Type B pancreatic cell (in vitro differentiated cells): ENCODE measurements around the gene CHN2. TPM values are rescaled to one million over a fixed set of nuclear protein-coding genes. Genes with fewer than 3 reads are reported as not detected.

Experiments used
- DNase-seq: peaks from one replicate; pipeline ENCODE4 v3.0.0; 2021; ENCODE audit warnings: mixed read lengths; ENCODE audit not compliant: unreplicated experiment; ENCODE audit errors: extremely low spot score
- H3K27ac Mint-ChIP-seq: 2 replicates; pipeline ENCODE4 v1.8.0; 2021; ENCODE audit warnings: mild to moderate bottlenecking, mixed read lengths
- H3K27me3 Mint-ChIP-seq: 2 replicates; pipeline ENCODE4 v1.8.0; 2021; ENCODE audit warnings: mixed read lengths
- H3K36me3 Mint-ChIP-seq: 2 replicates; pipeline ENCODE4 v1.8.0; 2021; ENCODE audit warnings: mixed read lengths
- H3K4me1 Mint-ChIP-seq: one replicate; pipeline ENCODE4 v1.8.0; 2021; ENCODE audit warnings: mixed read lengths; ENCODE audit not compliant: unreplicated experiment
- H3K4me3 Mint-ChIP-seq: 2 replicates; pipeline ENCODE4 v1.8.0; 2021; ENCODE audit warnings: mild to moderate bottlenecking, mixed read lengths
- H3K9me3 Mint-ChIP-seq: 2 replicates; pipeline ENCODE4 v1.8.0; 2021; ENCODE audit warnings: mixed read lengths
- total RNA-seq: library from RNA; stranded (reverse); gene quantifications from 2 replicates; pipeline ENCODE4 v1.2.1, GENCODE V29; 2021; ENCODE audit warnings: low replicate concordance
- TF ChIP-seq, protein P1 (sequence below): fragments of 200-600 bp; sonication (generic); conservative IDR thresholded peaks from 2 replicates; pipeline ENCODE4 v1.5.0; 2021; ENCODE audit warnings: antibody characterized with exemption, mild to moderate bottlenecking

Gene CHN2
- total RNA-seq, 1 donor from 2014 or later = 19.7 TPM

DNA sequence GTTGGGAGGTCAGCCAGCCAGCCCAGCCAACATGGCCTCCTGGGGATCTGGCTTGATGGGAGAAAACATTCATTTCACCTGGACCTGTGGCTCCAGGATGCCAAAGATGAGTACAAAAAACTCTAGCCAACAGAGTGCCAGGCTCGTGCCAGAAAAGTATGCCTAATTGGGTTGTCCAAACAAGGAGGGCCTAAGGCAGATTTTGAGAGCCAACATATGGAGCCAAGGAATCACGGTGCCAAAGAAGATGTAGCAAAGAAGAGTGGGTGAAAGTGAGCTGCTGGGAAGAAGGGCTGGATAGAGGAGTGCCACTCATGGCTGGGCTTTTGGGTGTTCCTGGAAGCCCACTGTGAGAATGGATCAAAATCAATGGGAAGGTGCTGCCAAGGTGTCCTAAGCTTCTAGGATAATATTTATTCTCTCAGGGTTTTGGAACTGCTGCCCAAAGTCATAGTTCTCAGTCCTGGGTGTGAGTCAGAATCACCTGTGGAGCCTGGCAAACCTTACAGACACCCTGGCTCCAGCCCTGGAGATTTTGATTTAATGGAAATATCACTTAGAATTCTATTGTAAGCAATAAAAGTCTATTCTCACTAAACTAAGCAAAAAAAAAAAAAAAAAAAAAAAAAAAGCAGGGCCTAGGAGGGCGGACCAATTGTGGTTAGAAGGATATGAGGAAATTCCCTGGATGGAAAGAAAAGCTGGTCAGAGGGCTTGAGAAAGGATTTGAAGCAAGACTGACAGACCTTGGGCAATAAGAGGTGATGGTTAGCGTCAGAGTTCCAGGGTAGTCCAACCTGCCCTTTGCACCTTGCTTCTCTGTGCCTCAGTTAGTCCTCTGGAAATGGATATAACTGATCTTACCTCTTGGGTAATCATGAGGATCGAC is 186.9 kb downstream of the CHN2 start:
- Mint-ChIP-seq H3K4me1 (peaks cover 14% of the 10 kb centered on the region), H3K4me3 (no peak overlapping the region)
- TF ChIP-seq, protein P1, sequence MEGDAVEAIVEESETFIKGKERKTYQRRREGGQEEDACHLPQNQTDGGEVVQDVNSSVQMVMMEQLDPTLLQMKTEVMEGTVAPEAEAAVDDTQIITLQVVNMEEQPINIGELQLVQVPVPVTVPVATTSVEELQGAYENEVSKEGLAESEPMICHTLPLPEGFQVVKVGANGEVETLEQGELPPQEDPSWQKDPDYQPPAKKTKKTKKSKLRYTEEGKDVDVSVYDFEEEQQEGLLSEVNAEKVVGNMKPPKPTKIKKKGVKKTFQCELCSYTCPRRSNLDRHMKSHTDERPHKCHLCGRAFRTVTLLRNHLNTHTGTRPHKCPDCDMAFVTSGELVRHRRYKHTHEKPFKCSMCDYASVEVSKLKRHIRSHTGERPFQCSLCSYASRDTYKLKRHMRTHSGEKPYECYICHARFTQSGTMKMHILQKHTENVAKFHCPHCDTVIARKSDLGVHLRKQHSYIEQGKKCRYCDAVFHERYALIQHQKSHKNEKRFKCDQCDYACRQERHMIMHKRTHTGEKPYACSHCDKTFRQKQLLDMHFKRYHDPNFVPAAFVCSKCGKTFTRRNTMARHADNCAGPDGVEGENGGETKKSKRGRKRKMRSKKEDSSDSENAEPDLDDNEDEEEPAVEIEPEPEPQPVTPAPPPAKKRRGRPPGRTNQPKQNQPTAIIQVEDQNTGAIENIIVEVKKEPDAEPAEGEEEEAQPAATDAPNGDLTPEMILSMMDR = no peak

DNA sequence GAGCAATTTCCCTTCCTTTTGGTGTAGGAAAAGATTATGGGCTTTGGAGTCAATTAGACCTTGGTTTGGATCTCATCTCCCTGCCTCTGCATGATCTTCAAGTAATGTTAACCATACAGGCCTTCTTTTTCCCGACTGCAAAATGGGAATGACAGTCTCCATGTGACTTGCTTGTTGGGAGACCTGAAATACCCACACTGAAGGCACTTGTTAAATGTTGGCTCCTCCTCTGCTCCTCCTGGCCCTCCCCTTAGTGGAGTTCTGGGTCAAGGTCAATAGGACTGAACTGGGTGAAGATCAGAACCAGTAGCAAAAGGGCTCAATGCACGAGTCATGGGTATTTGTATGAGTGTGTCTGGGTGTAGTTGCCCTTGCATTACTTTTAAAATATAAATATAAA is 189.7 kb downstream of the CHN2 start:
- Mint-ChIP-seq H3K4me1 (peaks cover 11% of the 10 kb centered on the region), H3K27ac (no peak overlapping the region), H3K9me3 (peaks cover 5% of the 10 kb centered on the region), H3K36me3 (peaks cover 5% of the 10 kb centered on the region), H3K27me3 (no peaks in the 10 kb centered on the region), H3K4me3 (no peak overlapping the region)
- TF ChIP-seq, protein P1 = no peak
- no peak for DNase-seq

More for the DNA sequence above, 186.9 kb downstream of the CHN2 start:
- Mint-ChIP-seq H3K36me3 (peaks cover 8% of the 10 kb centered on the region), H3K27me3 (no peaks in the 10 kb centered on the region), H3K27ac (no peak overlapping the region), H3K9me3 (peaks cover 10% of the 10 kb centered on the region)
- DNase-seq = no peak

- Mint-ChIP-seq H3K9me3 (peaks cover 5% of the 10 kb centered on the region), H3K27ac (no peak overlapping the region), H3K36me3 (peaks cover 5% of the 10 kb centered on the region), H3K4me1 (peaks cover 11% of the 10 kb centered on the region), H3K27me3 (no peaks in the 10 kb centered on the region), H3K4me3 (no peak overlapping the region)
- no peak for DNase-seq
- TF ChIP-seq, protein P1 = no peak
These were observed 190.7 kb downstream of the CHN2 start for GRCh38 chr7:29385214-29385814.

- Mint-ChIP-seq H3K27me3 (no peaks in the 10 kb centered on the region), H3K27ac (no peak overlapping the region), H3K4me1 (peaks cover 6% of the 10 kb centered on the region), H3K36me3 (peaks cover 5% of the 10 kb centered on the region), H3K4me3 (no peak overlapping the region), H3K9me3 (peaks cover 5% of the 10 kb centered on the region)
- DNase-seq = no peak
- TF ChIP-seq, protein P1 = no peak
These were observed 191.7 kb downstream of the CHN2 start for GRCh38 chr7:29386196-29386765.

GRCh38 chr7:29391262-29391661 is 196.7 kb downstream of the CHN2 start:
- Mint-ChIP-seq H3K9me3 (no peaks in the 10 kb centered on the region), H3K27ac (no peak overlapping the region), H3K27me3 (peaks cover 3% of the 10 kb centered on the region), H3K4me3 (no peak overlapping the region), H3K36me3 (peaks cover 4% of the 10 kb centered on the region), H3K4me1 (peaks cover 11% of the 10 kb centered on the region)
- no peak for DNase-seq
- TF ChIP-seq, protein P1 = no peak
